ENCODE measurements around the gene SLC39A11.

Gene SLC39A11

GRCh38 chr17:73042809-73043685 lies 49.4 kb downstream of the SLC39A11 start:
- DNase-seq: no peak

- DNase-seq: no peak
Observed at GRCh38 chr17:73042225-73042624, 50.3 kb downstream of the SLC39A11 start.

DNA sequence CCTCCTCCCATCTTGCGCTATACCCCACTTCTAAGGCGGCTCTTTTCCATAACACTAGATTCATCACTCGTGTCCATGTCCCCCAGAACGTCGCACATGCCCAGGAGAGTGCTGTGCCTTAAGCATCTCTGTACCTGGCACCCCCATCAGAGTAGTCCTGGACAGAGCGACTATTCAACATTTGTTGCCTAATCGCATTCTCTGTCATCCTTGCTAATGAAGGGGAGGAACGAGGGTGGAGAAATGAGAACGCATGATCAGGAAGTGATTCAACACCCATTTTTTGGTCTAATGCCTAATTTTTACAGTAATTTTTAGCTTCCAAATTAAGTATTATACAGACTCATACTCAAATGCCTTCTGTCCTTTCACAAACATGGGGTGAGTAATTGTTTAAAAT lies 53.2 kb downstream of the SLC39A11 start:
- DNase-seq: no peak

- no peak for DNase-seq
Observed at GRCh38 chr17:73031472-73031871, 61.0 kb downstream of the SLC39A11 start.

DNA sequence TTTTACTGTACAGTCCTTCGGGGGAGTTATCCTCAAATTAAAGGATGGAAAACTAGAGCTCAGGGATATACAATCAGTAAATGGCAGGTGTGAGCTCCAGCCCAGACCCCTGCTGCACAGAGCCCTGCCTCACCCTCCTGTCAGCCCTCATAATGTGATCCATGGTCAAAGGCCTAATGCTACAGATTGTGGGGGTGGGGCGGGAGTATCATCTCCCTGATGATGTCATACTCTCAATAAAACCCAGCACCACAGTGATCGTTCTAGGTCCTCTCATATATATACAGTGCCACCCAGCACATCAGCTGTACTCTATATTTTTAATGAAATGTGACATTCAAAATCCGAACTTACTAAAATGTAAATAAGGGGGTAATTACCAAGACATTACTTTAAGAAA lies 61.5 kb downstream of the SLC39A11 start:
- no peak for DNase-seq

DNA sequence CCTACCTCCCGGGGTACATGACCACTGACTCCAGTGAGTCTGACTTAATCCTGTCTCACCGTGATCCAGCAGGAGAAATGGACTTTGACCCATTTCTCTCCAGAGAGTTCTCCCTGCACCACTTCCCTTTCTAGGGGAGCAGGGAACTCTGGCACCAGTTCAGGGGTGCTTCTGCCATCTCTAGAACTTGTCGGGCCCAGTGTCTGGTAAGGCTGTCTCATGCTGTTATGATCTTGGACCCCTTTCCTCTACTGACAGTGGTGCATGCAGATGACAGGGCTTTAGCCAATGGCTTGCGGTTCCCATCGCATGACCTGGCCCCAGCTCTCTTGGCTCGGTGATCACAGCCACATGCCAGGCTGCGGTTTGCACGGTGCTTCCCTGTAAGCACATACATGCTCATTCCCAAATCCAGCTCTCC lies 62.0 kb downstream of the SLC39A11 start:
- DNase-seq: no peak

- no peak for DNase-seq
Observed at GRCh38 chr17:73029991-73030390, 62.5 kb downstream of the SLC39A11 start.

GRCh38 chr17:73029021-73029420 lies 63.5 kb downstream of the SLC39A11 start:
- DNase-seq: no peak

GRCh38 chr17:73028299-73028755 lies 64.2 kb downstream of the SLC39A11 start:
- no peak for DNase-seq

GRCh38 chr17:73027130-73027741 lies 65.3 kb downstream of the SLC39A11 start:
- no peak for DNase-seq

GRCh38 chr17:73025041-73025560 lies 67.4 kb downstream of the SLC39A11 start:
- no peak for DNase-seq

DNA sequence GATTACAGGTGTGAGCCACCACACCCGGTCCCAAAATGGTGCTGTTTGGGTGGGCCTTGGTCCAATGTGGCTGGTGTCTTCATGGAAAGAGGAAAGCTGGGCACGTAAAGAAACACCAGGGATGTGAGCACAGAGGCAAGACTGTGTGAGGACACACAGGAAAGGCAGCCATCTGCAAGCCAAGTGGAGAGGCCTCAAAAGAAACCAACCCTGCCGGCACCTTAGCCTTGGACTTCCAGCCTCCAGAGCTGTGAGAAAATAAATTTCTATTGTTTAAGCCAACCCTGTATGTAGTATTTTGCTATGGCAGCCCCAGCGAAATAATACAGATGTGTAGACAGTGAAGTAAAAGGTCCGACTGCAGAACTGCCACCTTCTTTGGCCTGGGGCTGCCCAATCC lies 68.7 kb downstream of the SLC39A11 start:
- no peak for DNase-seq

DNA sequence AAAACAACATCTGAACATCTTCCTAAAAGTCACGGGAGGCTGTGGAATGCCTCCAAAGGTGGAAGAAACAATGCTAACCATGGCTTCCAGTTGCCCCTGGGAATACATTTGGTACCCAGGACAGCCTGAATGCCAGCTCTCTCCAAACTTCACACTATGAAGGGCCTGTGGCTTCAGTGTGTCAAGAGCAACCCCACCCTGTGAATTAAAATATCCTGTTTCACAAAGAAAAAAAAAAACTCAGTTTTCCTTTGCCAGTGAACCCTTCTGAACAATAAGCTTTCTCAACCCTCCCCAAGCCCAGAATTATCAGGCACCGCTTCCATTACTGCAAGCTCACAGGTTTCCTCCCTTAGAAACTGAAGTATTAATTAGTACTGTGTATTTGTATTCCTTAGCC lies 69.8 kb downstream of the SLC39A11 start:
- no peak for DNase-seq

DNA sequence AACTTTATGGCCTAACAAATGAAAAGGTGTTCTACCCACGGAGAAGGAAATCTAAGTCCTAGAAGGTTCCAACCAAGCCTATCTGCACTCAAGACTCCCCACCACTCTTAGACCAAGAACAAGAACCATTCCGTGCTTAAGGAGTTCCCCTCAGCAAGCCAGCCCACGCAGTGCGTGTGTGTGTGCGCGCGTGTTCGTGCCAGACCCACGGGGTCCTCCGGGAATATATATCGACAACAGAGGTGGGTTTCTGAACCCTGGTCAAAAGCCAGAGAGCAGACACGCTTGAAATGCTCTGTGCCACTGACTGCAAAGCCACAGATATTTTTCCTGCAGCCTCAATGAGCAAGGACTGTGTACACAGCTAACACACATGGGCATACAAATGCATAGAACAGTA lies 70.7 kb downstream of the SLC39A11 start:
- no peak for DNase-seq

DNA sequence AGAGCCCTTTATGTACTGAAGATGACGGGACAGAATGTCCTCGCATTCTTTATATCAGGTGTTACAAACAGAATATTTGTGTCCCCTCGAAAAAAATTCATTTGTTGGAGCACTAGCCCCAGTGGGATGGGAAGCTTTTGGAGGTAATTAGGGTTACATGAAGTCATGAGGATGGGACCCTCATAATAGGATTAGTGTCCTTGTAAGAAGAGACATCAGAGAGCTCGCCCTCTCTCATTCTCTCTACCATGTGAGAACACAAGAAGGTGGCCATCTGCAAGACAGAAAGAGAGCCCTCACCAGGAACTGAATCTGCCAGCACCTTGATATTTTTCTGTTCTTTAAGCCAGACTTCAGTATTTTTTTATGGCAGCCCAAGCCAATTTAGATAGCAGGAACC lies 72.4 kb downstream of the SLC39A11 start:
- DNase-seq: no peak

DNA sequence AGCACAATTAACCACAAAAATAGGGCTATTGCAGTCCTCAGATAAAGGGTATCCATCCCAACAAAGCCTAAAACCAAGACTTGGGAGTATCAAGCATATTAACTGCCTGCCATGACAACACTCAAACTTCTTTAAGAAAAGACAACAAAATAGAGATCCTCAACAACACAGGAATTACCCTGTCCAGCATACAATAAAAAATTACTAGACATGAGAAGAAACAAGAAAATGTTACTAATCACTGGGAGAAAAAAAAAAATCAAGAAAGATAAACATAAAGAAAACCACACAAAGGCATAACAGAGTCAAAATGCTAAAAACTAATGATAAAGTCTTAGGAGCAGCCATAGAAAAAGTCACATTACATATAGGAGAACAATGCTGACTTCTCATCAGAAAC lies 73.9 kb downstream of the SLC39A11 start:
- no peak for DNase-seq

GRCh38 chr17:73017658-73018057 lies 74.8 kb downstream of the SLC39A11 start:
- DNase-seq: no peak

- DNase-seq: no peak
Observed at GRCh38 chr17:73015722-73016276, 76.7 kb downstream of the SLC39A11 start.

GRCh38 chr17:73013816-73014663 lies 78.4 kb downstream of the SLC39A11 start:
- no peak for DNase-seq

DNA sequence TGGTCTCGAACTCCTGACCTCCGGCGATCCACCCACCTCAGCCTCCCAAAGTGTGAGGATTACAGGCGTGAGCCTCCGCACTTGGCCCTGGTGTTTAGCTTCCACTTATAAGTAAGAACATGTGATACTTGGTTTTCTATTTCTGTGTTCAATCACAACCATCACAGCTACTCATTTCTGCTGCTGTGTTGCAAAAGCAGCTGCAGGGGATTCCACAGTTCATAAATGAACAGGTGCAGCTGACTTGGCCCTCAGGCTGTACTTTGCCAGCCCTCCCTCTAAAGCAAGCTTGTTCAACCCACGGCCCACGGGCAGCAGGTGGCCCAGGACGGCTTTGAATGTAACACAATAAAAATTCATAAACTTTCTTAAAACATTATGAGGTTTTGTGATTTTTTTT lies 79.2 kb downstream of the SLC39A11 start:
- no peak for DNase-seq

DNA sequence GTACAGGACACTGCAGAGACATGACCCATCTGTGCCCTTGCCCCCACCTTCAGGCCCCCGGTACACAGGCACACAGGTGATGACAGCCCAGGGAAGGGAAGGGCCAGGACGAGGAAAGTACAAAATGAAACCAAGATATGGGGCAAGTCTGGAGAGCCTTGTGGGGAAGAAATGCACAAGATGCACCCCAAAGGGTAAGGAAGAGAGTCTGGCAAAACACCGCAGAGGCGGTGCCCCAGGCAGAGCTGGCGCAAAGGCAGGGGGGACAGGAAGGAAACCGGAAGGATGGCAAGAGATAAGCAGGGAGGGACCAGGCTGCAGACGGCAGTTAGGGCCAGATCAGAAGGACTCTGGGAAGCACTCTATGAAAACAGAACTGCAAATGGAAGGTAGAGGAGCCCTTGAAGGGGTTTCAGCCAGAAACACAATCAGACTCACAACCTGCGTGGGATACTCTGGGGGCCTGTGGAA lies 81.4 kb downstream of the SLC39A11 start:
- no peak for DNase-seq

DNA sequence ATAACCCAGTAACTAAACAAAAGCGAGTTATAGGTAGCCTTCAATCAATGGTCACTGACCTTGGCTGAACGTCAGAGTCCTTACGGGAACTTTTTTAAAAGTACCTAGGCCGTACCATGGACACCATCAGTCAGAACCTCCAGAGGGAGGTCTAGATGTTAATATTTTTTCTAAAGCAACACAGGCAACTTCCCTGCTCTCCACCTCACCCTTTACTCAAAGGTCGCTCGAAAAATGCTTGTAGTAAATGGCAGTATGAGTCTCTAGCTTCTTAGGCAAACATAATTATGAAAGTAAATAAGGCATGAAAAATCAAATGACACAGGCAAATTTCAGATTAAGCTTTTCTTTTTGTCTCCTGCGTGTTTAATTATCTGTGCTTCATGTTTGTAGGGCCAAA lies 82.1 kb downstream of the SLC39A11 start:
- no peak for DNase-seq

- DNase-seq: no peak
Observed at GRCh38 chr17:73007407-73007806, 85.1 kb downstream of the SLC39A11 start.

All from stimulated activated CD4-positive, alpha-beta T cell treated with anti-CD3 and anti-CD28 coated beads, Interleukin-4, amount 100 ng/mL, for 4 hours (primary cell).